ENCODE results near the gene PDE7B. TPM values are rescaled to one million over a fixed set of nuclear protein-coding genes. Genes with fewer than 3 reads are reported as not detected.

PDE7B gene
- total and polyA plus RNA-seq, 2 of the 4 experiments (the other 2 are of a cell fraction), result 7.8 to 12.4 TPM

GRCh38 chr6:136037242-136037875, 185.9 kb downstream of the PDE7B start (continued):
- TF ChIP-seq FOS (IDR thresholded peaks at IDR 0.05; ENCODE audit: low read depth, low read length), result no peak

GRCh38 chr6:136037876-136038460, 186.5 kb downstream of the PDE7B start:
- Histone ChIP-seq H3K9ac (ENCODE audit: low read depth, low read length) (peak overlapping the region; percentile 99), H2AK9ac (replicated peaks; ENCODE audit: low read depth, low read length, poor library complexity) (peak overlapping the region; percentile 86), H3K36me3 (ENCODE audit: control insufficient read depth, insufficient read depth, low read length) (peaks cover 7% of the 10 kb centered on the region; the same call in 1 of the 2 replicates), H3K79me1 (ENCODE audit: low read depth in 1 of 2, low read length in 2 of 2) (peaks cover 23 to 80% of the 10 kb centered on the region in 2 experiments), H3K4me2 (ENCODE audit: low read depth, low read length) (peak overlapping the region; percentile 100), H4K91ac (ENCODE audit: insufficient read depth, low read depth, low read length) (peak overlapping the region; percentile 92), H3K4me1 (ENCODE audit: control insufficient read depth, insufficient read depth, low read length) (peaks cover 24% of the 10 kb centered on the region), H3K27me3 (ENCODE audit: control insufficient read depth, insufficient read depth, low read length) (no peaks in the 10 kb centered on the region), H4K5ac (ENCODE audit: low read depth, low read length) (peak overlapping the region; percentile 85), H4K8ac (ENCODE audit: low read depth in 2 of 2, low read length in 2 of 2) (peak overlapping the region; percentile 63 to 98), H3K4ac (ENCODE audit: low read depth, low read length) (peak overlapping the region; percentile 99), H3K23ac (ENCODE audit: low read depth, low read length) (peak overlapping the region; percentile 99), H3K27ac (ENCODE audit: insufficient read depth, low read length) (peak overlapping the region; percentile 98), H3K9me3 (ENCODE audit: control insufficient read depth, insufficient read depth, low read length) (no peaks in the 10 kb centered on the region), H2AFZ (replicated peaks; ENCODE audit: low read length, poor library complexity) (peak overlapping the region; percentile 89), H3K14ac (replicated peaks; ENCODE audit: low read depth, low read length) (peak overlapping the region; percentile 99), H2AK5ac (ENCODE audit: low read depth, low read length) (peak overlapping the region; percentile 80), H4K20me1 (ENCODE audit: insufficient read depth, low read length) (no peaks in the 10 kb centered on the region), H2BK15ac (ENCODE audit: low read depth, low read length) (peak overlapping the region; percentile 82), H2BK5ac (ENCODE audit: low read depth, low read length, poor library complexity, severe bottlenecking) (peak overlapping the region; percentile 98), H3K18ac (ENCODE audit: low read depth, low read length) (peak overlapping the region; percentile 89), H3K4me3 (ENCODE audit: insufficient read depth, low read depth, low read length) (peak overlapping the region; percentile 88), H2BK20ac (ENCODE audit: low read depth, low read length) (peak overlapping the region; percentile 78), H3K9me1 (ENCODE audit: insufficient read depth, low read length) (peaks cover 15% of the 10 kb centered on the region), H3K56ac (ENCODE audit: extremely low read depth, insufficient read depth, low read length) (peak overlapping the region; percentile 95), H2BK120ac (ENCODE audit: low read depth, low read length) (peak overlapping the region; percentile 99)
- ChIA-PET POLR2A (ENCODE audit: unreplicated experiment) (interaction anchor here (0.7 kb wide), 1 partner anchor 170 kb away, joined by 8 read pairs; no protein-coding TSS in a partner anchor), CTCF (interaction anchor here (0.6 to 1.2 kb wide), 5 partner anchors 85 to 188 kb away, joined by 3 to 5 read pairs (median 3); no protein-coding TSS in a partner anchor)
- intact Hi-C loops (cut with micrococcal nuclease), result loop anchor here (2.0 to 10.0 kb wide), 4 partner anchors 117 to 501 kb away; partner anchors contain the start of gene PDE7B
- DNase-seq, result peak; percentile 72
- dilution Hi-C loops (cut with HindIII; ENCODE audit: low sequenced_read_pairs, unreplicated experiment), result no loop called here
- in situ Hi-C loops (cut with MboI; ENCODE audit: low sequenced_read_pairs), result no loop called here
- peak; percentile 55 for ATAC-seq (ENCODE audit: low read depth)
- WGBS, 2 experiments (ENCODE audit: extremely low coverage in 2 of 2, insufficient read length in 1 of 2), result 33% methylated on average over 1 of the region's 13 CpGs; no CpG with 5 or more reads in 1 of the 2 experiments
- TSS peak; percentile 79 for BruUV-seq (replicated peaks)
- TF ChIP-seq MXI1 (IDR thresholded peaks at IDR 0.05; ENCODE audit: borderline replicate concordance, low read depth, low read length) (no peak), RFX5 (IDR thresholded peaks at IDR 0.05; ENCODE audit: low read depth, low read length) (no peak), SMC3 (IDR thresholded peaks at IDR 0.05; ENCODE audit: low read depth, low read length) (no peak), FOS (IDR thresholded peaks at IDR 0.05; ENCODE audit: low read depth, low read length) (no peak), BHLHE40 (IDR thresholded peaks at IDR 0.05; ENCODE audit: low read depth, low read length) (no peak), MAFK (IDR thresholded peaks at IDR 0.05; ENCODE audit: low read depth, low read length) (no peak), RCOR1 (IDR thresholded peaks at IDR 0.05; ENCODE audit: insufficient replicate concordance, low read length) (no peak), ELK1 (IDR thresholded peaks at IDR 0.05; ENCODE audit: borderline replicate concordance, low read depth, low read length) (no peak), USF2 (IDR thresholded peaks at IDR 0.05; ENCODE audit: low read depth, low read length) (no peak), NFE2L2 (IDR thresholded peaks at IDR 0.05; ENCODE audit: low read depth, low read length) (no peak), CEBPB (IDR thresholded peaks at IDR 0.05; ENCODE audit: low read depth, low read length) (no peak), CHD1 (IDR thresholded peaks at IDR 0.05; ENCODE audit: low read depth, low read length) (no peak), MAZ (IDR thresholded peaks at IDR 0.05; ENCODE audit: borderline replicate concordance, low read depth, low read length) (no peak), POLR2A (IDR thresholded peaks at IDR 0.05; ENCODE audit: low read depth, low read length) (peak; percentile 45; the same call in 1 of the 2 replicates)
